ENCODE data around the gene CLNK.

The CLNK gene

DNA sequence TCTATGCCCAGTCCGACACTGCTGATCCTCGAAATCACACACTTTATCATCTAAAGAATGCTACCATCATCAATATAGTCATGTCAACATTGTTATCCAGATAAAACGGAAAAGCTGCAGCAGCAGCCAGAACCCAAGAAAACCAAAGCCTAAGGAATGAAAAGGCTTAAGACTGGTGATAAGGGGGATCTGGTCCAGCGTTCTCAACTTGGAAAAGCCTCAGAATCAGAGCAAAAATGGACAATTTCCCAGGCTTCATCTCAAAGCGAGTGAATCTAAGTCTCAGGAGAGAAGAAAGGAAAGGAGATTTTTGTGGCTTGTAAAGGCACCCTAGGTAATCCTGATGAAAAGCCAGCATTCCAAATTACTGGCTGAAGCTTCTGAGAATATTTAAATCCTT is 235.6 kb downstream of the CLNK start:
- H3K4me3 ChIP-seq (ENCODE audit: control insufficient read depth, low read depth, low read length), result no peak overlapping the region
- DNase-seq (ENCODE audit: low read depth), result no peak
- TF ChIP-seq CTCF (conservative IDR thresholded peaks at IDR 0.05; ENCODE audit: control insufficient read depth, insufficient read depth, low read depth, low read length), result no peak

DNA sequence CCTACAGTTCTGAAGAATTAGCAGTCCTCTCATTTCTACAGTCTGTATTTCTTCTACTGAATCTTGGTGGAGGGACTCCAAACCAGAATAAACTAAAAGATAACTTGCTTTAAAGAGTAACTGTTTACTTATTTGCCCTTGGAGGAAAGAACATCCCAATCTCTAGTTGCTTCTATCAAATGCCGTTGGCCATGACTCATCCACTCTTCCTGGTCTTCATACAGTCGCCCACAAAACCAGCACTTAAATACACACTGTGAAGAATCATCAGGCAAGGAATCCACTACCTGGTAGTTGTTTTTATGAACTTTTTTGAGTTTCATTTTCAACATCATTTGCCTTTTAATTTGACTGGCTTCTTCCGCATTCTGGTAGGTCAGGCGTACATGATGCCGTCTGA is 241.6 kb downstream of the CLNK start:
- TF ChIP-seq CTCF (conservative IDR thresholded peaks at IDR 0.05; ENCODE audit: control insufficient read depth, insufficient read depth, low read depth, low read length), result no peak
- H3K4me3 ChIP-seq (ENCODE audit: control insufficient read depth, low read depth, low read length), result no peak overlapping the region
- no peak for DNase-seq (ENCODE audit: low read depth)

DNA sequence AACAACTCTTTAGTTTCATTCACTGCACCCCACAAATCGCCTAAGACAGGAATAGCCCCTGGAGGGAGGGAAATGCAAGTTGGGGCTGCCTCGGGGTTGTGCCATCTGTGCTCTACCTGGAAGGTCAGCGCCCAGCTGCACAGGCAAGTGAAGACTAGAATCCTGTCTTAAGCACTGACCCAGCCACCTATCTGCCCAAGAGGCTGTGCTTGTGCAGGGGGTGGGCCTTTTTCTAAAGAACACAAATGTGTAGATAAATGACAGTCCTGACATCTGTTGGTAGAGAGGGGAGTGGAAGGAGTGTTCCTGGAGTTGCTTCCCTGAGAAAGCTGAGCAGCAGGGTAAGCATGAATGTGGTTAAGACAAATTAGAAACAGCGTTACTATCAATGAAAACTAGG is 243.1 kb downstream of the CLNK start:
- TF ChIP-seq CTCF (conservative IDR thresholded peaks at IDR 0.05; ENCODE audit: control insufficient read depth, insufficient read depth, low read depth, low read length), result no peak
- DNase-seq (ENCODE audit: low read depth), result no peak

GRCh38 chr4:10438924-10439323 is 245.6 kb downstream of the CLNK start:
- no peak for TF ChIP-seq CTCF (conservative IDR thresholded peaks at IDR 0.05; ENCODE audit: control insufficient read depth, insufficient read depth, low read depth, low read length)
- no peak for DNase-seq (ENCODE audit: low read depth)
- no peak overlapping the region for H3K4me3 ChIP-seq (ENCODE audit: control insufficient read depth, low read depth, low read length)

More for the DNA sequence above, 243.1 kb downstream of the CLNK start:
- H3K4me3 ChIP-seq (ENCODE audit: control insufficient read depth, low read depth, low read length), result no peak overlapping the region

- no peak for DNase-seq (ENCODE audit: low read depth)
- no peak overlapping the region for H3K4me3 ChIP-seq (ENCODE audit: control insufficient read depth, low read depth, low read length)
- no peak for TF ChIP-seq CTCF (conservative IDR thresholded peaks at IDR 0.05; ENCODE audit: control insufficient read depth, insufficient read depth, low read depth, low read length)
Observed at GRCh38 chr4:10437735-10438134, 246.8 kb downstream of the CLNK start.
